ENCODE results near the gene PROK1. TPM values are rescaled to one million over a fixed set of nuclear protein-coding genes. Genes with fewer than 3 reads are reported as not detected.
"Not testable (repeated sequence)": the region's sequence is repeated elsewhere in the genome, so short reads cannot be mapped to it uniquely, and the experiment has no call there.

PROK1 gene
- total RNA-seq, 2 experiments from 2014 or later = not detected

DNA sequence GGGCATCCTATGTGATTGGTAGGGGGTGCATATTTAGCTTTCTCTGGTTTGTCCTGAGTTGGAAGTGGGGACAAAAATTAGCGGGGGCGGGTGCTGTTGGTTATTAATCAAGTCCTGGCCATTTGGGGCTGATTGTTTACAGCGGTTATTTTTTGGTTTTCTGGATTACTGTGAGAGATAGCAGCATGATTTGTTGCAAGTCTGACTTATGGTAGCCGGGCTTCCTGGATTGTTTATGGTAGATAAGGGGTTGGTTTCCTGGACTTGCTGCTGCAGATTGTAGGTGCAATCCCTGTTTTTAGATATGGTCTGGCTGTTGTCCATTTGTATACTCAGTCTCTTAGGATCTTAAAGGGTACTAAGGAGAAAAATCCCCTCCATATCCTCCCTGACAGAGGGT, 12.1 kb upstream of the PROK1 start:
- no peak overlapping the region for H3K4me3 Mint-ChIP-seq

DNA sequence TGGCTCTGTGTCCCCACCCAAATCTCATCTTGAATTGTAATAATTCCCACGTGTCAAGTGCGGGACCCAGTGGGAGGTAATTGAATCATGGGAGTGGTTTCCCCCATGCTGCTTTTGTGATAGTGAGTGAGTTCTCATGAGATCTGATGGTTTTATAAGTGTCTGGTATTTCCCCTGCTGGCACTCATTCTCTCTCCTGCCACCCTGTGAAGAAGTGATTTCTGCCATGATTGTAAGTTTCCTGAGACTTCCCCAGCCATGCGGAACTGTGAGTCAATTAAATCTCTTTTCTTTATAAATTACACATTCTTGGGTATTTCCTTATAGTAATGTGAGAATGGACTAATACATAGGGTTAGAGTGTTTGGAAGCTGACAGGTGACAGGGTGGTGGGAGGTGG, 11.1 kb upstream of the PROK1 start:
- H3K4me1 Mint-ChIP-seq (ENCODE audit: low read depth); intact Hi-C loops (cut with micrococcal nuclease); H3K4me3 Mint-ChIP-seq; ATAC-seq; H3K9me3 Mint-ChIP-seq; POLR2A ChIA-PET; H3K27me3 Mint-ChIP-seq; DNase-seq; H3K27ac Mint-ChIP-seq; H3K36me3 Mint-ChIP-seq (ENCODE audit: low read depth): not testable (repeated sequence)
- CTCF ChIA-PET = interaction anchor here (1.2 to 1.7 kb wide), 2 partner anchors 20 to 26 kb away, joined by 3 read pairs; no protein-coding TSS in a partner anchor

More for the DNA sequence above, 12.1 kb upstream of the PROK1 start:
- H3K27ac Mint-ChIP-seq = no peak overlapping the region
- no peaks in the 10 kb centered on the region for H3K9me3 Mint-ChIP-seq
- intact Hi-C loops (cut with micrococcal nuclease) = no loop called here
- DNase-seq (no peak), ATAC-seq (no peak)
- H3K27me3 Mint-ChIP-seq = peaks cover 2% of the 10 kb centered on the region
- POLR2A ChIA-PET = interaction anchor here (1.2 kb wide), 1 partner anchor 15 kb away, joined by 6 read pairs; no protein-coding TSS in a partner anchor
- H3K36me3 Mint-ChIP-seq (ENCODE audit: low read depth) = no peaks in the 10 kb centered on the region
- no peaks in the 10 kb centered on the region for H3K4me1 Mint-ChIP-seq (ENCODE audit: low read depth)
- TF ChIP-seq, protein P1, sequence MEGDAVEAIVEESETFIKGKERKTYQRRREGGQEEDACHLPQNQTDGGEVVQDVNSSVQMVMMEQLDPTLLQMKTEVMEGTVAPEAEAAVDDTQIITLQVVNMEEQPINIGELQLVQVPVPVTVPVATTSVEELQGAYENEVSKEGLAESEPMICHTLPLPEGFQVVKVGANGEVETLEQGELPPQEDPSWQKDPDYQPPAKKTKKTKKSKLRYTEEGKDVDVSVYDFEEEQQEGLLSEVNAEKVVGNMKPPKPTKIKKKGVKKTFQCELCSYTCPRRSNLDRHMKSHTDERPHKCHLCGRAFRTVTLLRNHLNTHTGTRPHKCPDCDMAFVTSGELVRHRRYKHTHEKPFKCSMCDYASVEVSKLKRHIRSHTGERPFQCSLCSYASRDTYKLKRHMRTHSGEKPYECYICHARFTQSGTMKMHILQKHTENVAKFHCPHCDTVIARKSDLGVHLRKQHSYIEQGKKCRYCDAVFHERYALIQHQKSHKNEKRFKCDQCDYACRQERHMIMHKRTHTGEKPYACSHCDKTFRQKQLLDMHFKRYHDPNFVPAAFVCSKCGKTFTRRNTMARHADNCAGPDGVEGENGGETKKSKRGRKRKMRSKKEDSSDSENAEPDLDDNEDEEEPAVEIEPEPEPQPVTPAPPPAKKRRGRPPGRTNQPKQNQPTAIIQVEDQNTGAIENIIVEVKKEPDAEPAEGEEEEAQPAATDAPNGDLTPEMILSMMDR (IDR thresholded peaks at IDR 0.05) = no peak
- CTCF ChIA-PET = interaction anchor here (2.5 to 7.5 kb wide), 2 partner anchors 21 to 57 kb away, joined by 10 to 41 read pairs; no protein-coding TSS in a partner anchor

DNA sequence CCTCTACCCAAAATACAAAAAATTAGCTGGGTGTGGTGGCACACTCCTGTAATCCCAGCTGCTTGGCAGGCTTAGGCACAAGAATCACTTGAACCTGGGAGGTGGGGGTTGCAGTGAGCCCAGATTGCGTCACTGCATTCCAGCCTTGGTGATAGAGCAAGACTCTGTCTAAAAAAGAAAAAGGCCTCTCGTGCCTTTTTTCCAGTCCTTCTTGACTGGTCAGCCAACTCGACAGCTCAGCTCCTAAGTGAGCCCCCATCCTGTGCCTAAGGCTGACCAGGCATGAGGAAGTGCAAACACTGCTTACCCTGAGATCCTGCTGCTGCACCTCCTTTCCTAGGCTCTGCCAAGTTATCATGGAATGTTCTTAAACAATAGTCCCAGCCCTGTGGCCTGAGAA, 10.1 kb upstream of the PROK1 start:
- no peaks in the 10 kb centered on the region for H3K4me1 Mint-ChIP-seq (ENCODE audit: low read depth)
- ATAC-seq (no peak), DNase-seq (no peak)
- no peak overlapping the region for H3K27ac Mint-ChIP-seq
- TF ChIP-seq, protein P1 (IDR thresholded peaks at IDR 0.05) = no peak
- no peaks in the 10 kb centered on the region for H3K36me3 Mint-ChIP-seq (ENCODE audit: low read depth)
- intact Hi-C loops (cut with micrococcal nuclease) = no loop called here
- POLR2A ChIA-PET = interaction anchor here (0.6 to 0.8 kb wide), 2 partner anchors 11 to 162 kb away, joined by 4 read pairs; no protein-coding TSS in a partner anchor
- CTCF ChIA-PET = interaction anchor here (1.4 to 1.7 kb wide), 2 partner anchors 19 to 32 kb away, joined by 3 read pairs; no protein-coding TSS in a partner anchor
- no peaks in the 10 kb centered on the region for H3K9me3 Mint-ChIP-seq
- H3K27me3 Mint-ChIP-seq = peaks cover 2% of the 10 kb centered on the region
- no peak overlapping the region for H3K4me3 Mint-ChIP-seq

DNA sequence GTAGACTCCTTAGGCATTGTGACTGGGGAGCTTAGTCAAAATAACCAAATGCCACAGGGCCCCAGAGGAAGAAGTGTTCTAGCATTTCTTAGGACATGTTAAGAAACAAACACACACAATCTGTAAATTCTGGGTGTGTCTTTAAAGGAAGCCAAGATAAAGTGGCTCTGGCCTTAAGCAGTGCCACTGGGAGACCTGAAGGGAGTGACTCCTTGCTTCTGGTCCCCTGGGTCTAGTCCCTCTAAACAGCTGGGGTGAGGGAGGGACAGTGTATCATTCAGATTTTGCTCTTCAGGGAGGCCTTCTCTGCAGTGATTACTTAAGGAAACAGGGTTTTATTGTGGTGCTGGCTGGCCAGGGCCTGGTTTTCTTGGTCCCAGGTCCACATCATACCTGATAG, 9.1 kb upstream of the PROK1 start:
- POLR2A ChIA-PET = no interaction called here
- intact Hi-C loops (cut with micrococcal nuclease) = no loop called here

DNA sequence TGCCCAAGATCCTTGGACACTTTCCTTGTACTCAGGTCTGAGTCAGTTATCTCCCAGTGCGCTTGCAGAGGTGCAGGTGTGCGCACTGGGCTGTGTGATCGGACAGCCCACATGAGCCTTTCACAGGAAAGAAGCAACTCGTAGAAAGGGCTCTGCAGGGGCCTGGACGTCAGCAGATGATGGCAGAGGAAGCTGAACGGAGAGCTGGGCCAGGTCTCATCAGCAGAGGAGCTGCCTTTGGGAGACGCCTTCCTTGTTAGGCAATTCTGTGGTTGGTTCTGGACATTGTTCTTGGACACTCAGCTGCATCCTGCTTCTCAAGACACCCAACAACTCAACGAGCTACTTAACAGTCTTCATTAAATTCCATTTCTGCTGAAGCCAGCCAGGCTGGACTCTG, 7.5 kb upstream of the PROK1 start:
- ATAC-seq (no peak), DNase-seq (no peak)
- TF ChIP-seq, protein P1 (IDR thresholded peaks at IDR 0.05) = no peak
- Mint-ChIP-seq H3K9me3 (no peaks in the 10 kb centered on the region), H3K27ac (no peak overlapping the region), H3K36me3 (ENCODE audit: low read depth) (no peaks in the 10 kb centered on the region), H3K27me3 (peaks cover 2% of the 10 kb centered on the region), H3K4me1 (ENCODE audit: low read depth) (no peaks in the 10 kb centered on the region), H3K4me3 (no peak overlapping the region)
- POLR2A ChIA-PET = interaction anchor here (0.6 kb wide), 1 partner anchor 875 kb away, joined by 3 read pairs; no protein-coding TSS in a partner anchor
- intact Hi-C loops (cut with micrococcal nuclease) = no loop called here
- CTCF ChIA-PET = interaction anchor here (0.8 to 1.7 kb wide), 3 partner anchors 17 to 383 kb away, joined by 3 to 4 read pairs (median 4); no protein-coding TSS in a partner anchor

More for the DNA sequence above, 9.1 kb upstream of the PROK1 start:
- CTCF ChIA-PET = interaction anchor here (0.6 to 1.7 kb wide), 5 partner anchors 12 to 968 kb away, joined by 3 to 4 read pairs (median 3); no protein-coding TSS in a partner anchor
- H3K36me3 Mint-ChIP-seq (ENCODE audit: low read depth) = no peaks in the 10 kb centered on the region
- no peak overlapping the region for H3K27ac Mint-ChIP-seq
- TF ChIP-seq, protein P1 (IDR thresholded peaks at IDR 0.05) = no peak
- peaks cover 2% of the 10 kb centered on the region for H3K27me3 Mint-ChIP-seq
- H3K4me3 Mint-ChIP-seq = no peak overlapping the region
- DNase-seq = no peak
- no peaks in the 10 kb centered on the region for H3K9me3 Mint-ChIP-seq
- no peak for ATAC-seq
- H3K4me1 Mint-ChIP-seq (ENCODE audit: low read depth) = no peaks in the 10 kb centered on the region

All from activated CD8-positive, alpha-beta T cell treated with anti-CD3 and anti-CD28 coated beads for 36 hours (primary cell).